ENCODE results near the gene GPR153.

DNA sequence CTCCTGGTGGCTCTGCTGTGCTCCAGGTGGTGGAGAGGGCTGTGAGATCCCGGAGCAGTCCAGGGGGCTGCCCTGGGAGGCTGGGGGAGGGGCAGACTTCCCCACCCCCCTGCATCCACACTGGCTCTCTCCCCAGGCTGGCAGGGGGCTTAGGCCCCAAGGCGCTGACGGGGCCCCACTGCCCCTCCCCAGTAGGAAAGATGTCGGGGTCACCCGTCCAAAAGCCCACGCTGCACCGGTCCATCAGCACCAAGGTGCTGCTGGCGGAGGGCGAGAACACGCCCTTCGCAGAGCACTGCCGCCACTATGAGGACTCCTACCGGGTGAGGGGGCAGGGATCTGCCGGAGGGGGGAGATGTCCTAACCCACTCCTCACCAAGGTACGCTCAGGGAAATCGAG lies 49.2 kb downstream of the GPR153 start:
- TF ChIP-seq, protein P1, sequence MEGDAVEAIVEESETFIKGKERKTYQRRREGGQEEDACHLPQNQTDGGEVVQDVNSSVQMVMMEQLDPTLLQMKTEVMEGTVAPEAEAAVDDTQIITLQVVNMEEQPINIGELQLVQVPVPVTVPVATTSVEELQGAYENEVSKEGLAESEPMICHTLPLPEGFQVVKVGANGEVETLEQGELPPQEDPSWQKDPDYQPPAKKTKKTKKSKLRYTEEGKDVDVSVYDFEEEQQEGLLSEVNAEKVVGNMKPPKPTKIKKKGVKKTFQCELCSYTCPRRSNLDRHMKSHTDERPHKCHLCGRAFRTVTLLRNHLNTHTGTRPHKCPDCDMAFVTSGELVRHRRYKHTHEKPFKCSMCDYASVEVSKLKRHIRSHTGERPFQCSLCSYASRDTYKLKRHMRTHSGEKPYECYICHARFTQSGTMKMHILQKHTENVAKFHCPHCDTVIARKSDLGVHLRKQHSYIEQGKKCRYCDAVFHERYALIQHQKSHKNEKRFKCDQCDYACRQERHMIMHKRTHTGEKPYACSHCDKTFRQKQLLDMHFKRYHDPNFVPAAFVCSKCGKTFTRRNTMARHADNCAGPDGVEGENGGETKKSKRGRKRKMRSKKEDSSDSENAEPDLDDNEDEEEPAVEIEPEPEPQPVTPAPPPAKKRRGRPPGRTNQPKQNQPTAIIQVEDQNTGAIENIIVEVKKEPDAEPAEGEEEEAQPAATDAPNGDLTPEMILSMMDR (IDR thresholded peaks at IDR 0.05): no peak
- no peak for TF ChIP-seq EZH2 (IDR thresholded peaks at IDR 0.05; ENCODE audit: borderline replicate concordance, insufficient read depth, low read depth, low read length, poor library complexity, severe bottlenecking)
